K562 (cell line): ENCODE data around the gene GATA5. TPM values are rescaled to one million over a fixed set of nuclear protein-coding genes. Genes with fewer than 3 reads are reported as not detected.

Experiments used
- ATAC-seq: fragments of 200-7000 bp; cut with Tn5 transposase; 3 replicates; pipeline ENCODE4 v1.9.1; 2020; ENCODE audit warnings: moderate library complexity
- BruUV-seq: library from RNA; stranded (reverse); fragments of 400-500 nt; replicated peaks from 2 replicates; lab custom pipeline; 2021; lab: Mats Ljungman, UMichigan
- CTCF ChIA-PET: fragments of 300-600 bp; formaldehyde crosslinking; extraction: SDS; loops from one replicate; lab custom pipeline; 2021; ENCODE audit warnings: low intra/inter-chr PET ratio; lab: Yijun Ruan, JAX
- POLR2A ChIA-PET: fragments of 300-600, 350-650 bp; sonication (Branson Sonifier 250); formaldehyde crosslinking; extraction: SDS; loops from one replicate; lab custom pipeline; 2021; ENCODE audit warnings: antibody characterized with exemption, inconsistent platforms; lab: Yijun Ruan, JAX
- DNase-seq, 4 experiments: peaks; one replicate each; pipeline versions ENCODE4 v3.0.0 to v3.0.0-alpha.2; 2011 to 2018; ENCODE audit warnings: low spot score in 3 of 4, mixed read lengths in 3 of 4; ENCODE audit errors: extremely low read depth in 1 of 4
- FAIRE-seq: peaks from 2 replicates; lab custom pipeline; 2011; peaks lifted over from hg19 to GRCh38; lab: Jason Lieb, UNC
- H2AFZ ChIP-seq: 2 replicates; pipeline ENCODE4 v1.6.0; 2011; ENCODE audit warnings: low read depth, low read length, control low read depth, inconsistent platforms
- H3K27ac ChIP-seq: fragments of 200-600 bp; 3 replicates; pipeline ENCODE4 v1.8.0; 2011; ENCODE audit warnings: low read depth, mild to moderate bottlenecking, control low read depth, inconsistent platforms, low read length, moderate library complexity, mixed read lengths; ENCODE audit errors: extremely low read depth
- H3K27me3 ChIP-seq, 2 experiments: fragments of 300-600 bp in 1 of 2; 2 replicates in 1 of 2; 3 replicates in 1 of 2; pipeline versions ENCODE4 v1.6.0 to v1.8.0; 2011; ENCODE audit warnings: inconsistent platforms in 2 of 2, low read length in 2 of 2, mild to moderate bottlenecking in 1 of 2, mixed read lengths in 1 of 2, moderate library complexity in 1 of 2; ENCODE audit not compliant: control insufficient read depth in 2 of 2, insufficient read depth in 2 of 2
- H3K36me3 ChIP-seq: fragments of 300-600 bp; 3 replicates; pipeline ENCODE4 v1.8.0; 2011; ENCODE audit warnings: mild to moderate bottlenecking, low read length, inconsistent platforms; ENCODE audit not compliant: control insufficient read depth, insufficient read depth
- H3K4me1 ChIP-seq, 2 experiments: fragments of 200-600 bp in 1 of 2; replicated peaks in 1 of 2; 2 replicates in 1 of 2; 3 replicates in 1 of 2; pipeline versions ENCODE4 v1.5.1 to v1.8.0; 2011; ENCODE audit warnings: inconsistent platforms in 2 of 2, low read length in 2 of 2, mild to moderate bottlenecking in 1 of 2, mixed read lengths in 1 of 2, moderate library complexity in 1 of 2; ENCODE audit not compliant: control insufficient read depth in 2 of 2, insufficient read depth in 2 of 2
- H3K4me2 ChIP-seq: 2 replicates; pipeline ENCODE4 v1.6.1; 2011; ENCODE audit warnings: low read length, control low read depth, inconsistent platforms, mixed read lengths; ENCODE audit not compliant: insufficient read depth
- H3K4me3 ChIP-seq: fragments of 200-600 bp; sonication (generic), shearing (Covaris generic); 2 replicates; pipeline ENCODE4 v1.5.1; 2016; ENCODE audit warnings: control low read depth, inconsistent platforms
- H3K79me2 ChIP-seq: fragments of 200-600 bp; 3 replicates; pipeline ENCODE4 v1.8.0; 2011; ENCODE audit warnings: low read length, inconsistent platforms; ENCODE audit not compliant: control insufficient read depth, insufficient read depth
- H3K9ac ChIP-seq, 2 experiments: 2 replicates each; pipeline versions ENCODE4 v1.6.0 to v1.6.1; 2011; ENCODE audit warnings: low read depth in 2 of 2, low read length in 2 of 2, control low read depth in 1 of 2, inconsistent platforms in 1 of 2, mild to moderate bottlenecking in 1 of 2, mixed read lengths in 1 of 2; ENCODE audit not compliant: insufficient read depth in 1 of 2
- H3K9me1 ChIP-seq: one replicate; pipeline ENCODE4 v1.6.0; 2011; ENCODE audit warnings: inconsistent platforms, mild to moderate bottlenecking, low read length, moderate library complexity; ENCODE audit not compliant: control insufficient read depth, insufficient read depth
- H3K9me3 ChIP-seq: replicated peaks from 2 replicates; pipeline ENCODE4 v1.5.1; 2011; ENCODE audit warnings: low read depth, low read length, inconsistent platforms; ENCODE audit not compliant: control insufficient read depth, insufficient read depth
- H4K20me1 ChIP-seq: replicated peaks from 2 replicates; pipeline ENCODE4 v1.6.1; 2011; ENCODE audit warnings: low read length, inconsistent platforms, mixed read lengths; ENCODE audit not compliant: control insufficient read depth, insufficient read depth
- FOXA1 ChIP-seq: fragments of 450-650 bp; IDR thresholded peaks from 2 replicates; pipeline ENCODE4 v1.6.1; 2016; ENCODE audit warnings: mild to moderate bottlenecking, borderline replicate concordance
- HDAC6 ChIP-seq: IDR thresholded peaks from 2 replicates; pipeline ENCODE4 v1.6.1; 2012; ENCODE audit warnings: low read depth, mild to moderate bottlenecking, control low read depth, inconsistent platforms, low read length, moderate library complexity
- HSF4 ChIP-seq: fragments of 250-450 bp; sonication (Bioruptor Pico); IDR thresholded peaks from 2 replicates; pipeline ENCODE4 v2.1.2; 2022; ENCODE audit warnings: mild to moderate bottlenecking, moderate library complexity, borderline replicate concordance
- KDM4B ChIP-seq, 2 experiments: fragments of 450-650 bp in 1 of 2; sonication (generic) in 1 of 2; IDR thresholded peaks; 2 replicates each; pipeline ENCODE4 v1.6.1; 2016 to 2017; ENCODE audit warnings: borderline replicate concordance in 2 of 2, antibody characterized with exemption in 1 of 2, low read depth in 1 of 2, mild to moderate bottlenecking in 1 of 2
- MTF1 ChIP-seq: fragments of 250-450 bp; sonication (Bioruptor Pico); IDR thresholded peaks from 2 replicates; pipeline ENCODE4 v1.9.0; 2021; ENCODE audit warnings: moderate library complexity, mild to moderate bottlenecking, inconsistent platforms, borderline replicate concordance
- NCOA2 ChIP-seq, 2 experiments: fragments of 450-650 bp; IDR thresholded peaks; 2 replicates each; pipeline ENCODE4 v1.6.1; 2018; ENCODE audit warnings: mild to moderate bottlenecking in 2 of 2, moderate library complexity in 1 of 2; ENCODE audit not compliant: partially characterized antibody in 2 of 2
- NRF1 ChIP-seq, 2 experiments: fragments of 450-650 bp; IDR thresholded peaks in 1 of 2; conservative IDR thresholded peaks in 1 of 2; 2 replicates each; pipeline ENCODE4 v1.6.1; 2014; ENCODE audit warnings: mild to moderate bottlenecking in 2 of 2
- RBFOX2 ChIP-seq: fragments of 200-400 bp; formaldehyde crosslinking; IDR thresholded peaks from 2 replicates; pipeline ENCODE4 v1.6.1; 2017; ENCODE audit warnings: low read depth, mild to moderate bottlenecking, low read length, moderate library complexity
- SP2 ChIP-seq: IDR thresholded peaks from 2 replicates; pipeline ENCODE4 v1.6.1; 2011; ENCODE audit warnings: mild to moderate bottlenecking, low read depth, low read length, moderate library complexity; ENCODE audit not compliant: poor library complexity, severe bottlenecking; ENCODE audit errors: extremely low read depth
- ZBTB1 ChIP-seq: sonication (generic); formaldehyde crosslinking; IDR thresholded peaks from 2 replicates; pipeline ENCODE4 v1.8.1; 2023; ENCODE audit warnings: missing genetic modification reagents, low read depth, mild to moderate bottlenecking, borderline replicate concordance
- ZBTB17 ChIP-seq: fragments of 450-650 bp; formaldehyde crosslinking; IDR thresholded peaks from 2 replicates; pipeline ENCODE4 v1.4.0; 2020; ENCODE audit warnings: mild to moderate bottlenecking
- ZNF217 ChIP-seq: sonication (generic); formaldehyde crosslinking; IDR thresholded peaks from 2 replicates; pipeline ENCODE4 v1.8.0; 2022; ENCODE audit warnings: mild to moderate bottlenecking, missing genetic modification reagents
- WGBS: fragments of 100-300 bp; shearing (Covaris generic); methylation state at CpG from one replicate; pipeline ENCODE4 v1.1.6; 2016; ENCODE audit warnings: low coverage, mixed read lengths; ENCODE audit not compliant: insufficient coverage; ENCODE audit errors: missing lambda C conversion rate; 5-methylcytosine and 5-hydroxymethylcytosine counted together
- in situ Hi-C: fragments of 300-500 bp; cut with MboI; formaldehyde crosslinking; loops from 4 replicates; pipeline ENCODE4 v1.15.0; 2018; ENCODE audit warnings: inconsistent platforms, mixed read lengths
- intact Hi-C: fragments of 100-400 bp; cut with micrococcal nuclease; formaldehyde crosslinking; loops from 2 replicates; pipeline ENCODE4 v1.14.2; 2022
- polyA plus RNA-seq, 8 experiments: library from polyadenylated mRNA; depleted of rRNA in 4 of 8; stranded (reverse) in 5 of 8; unstranded in 3 of 8; fragments of >200 nt; fragmentation: Nextera tagmentation in 2 of 8; fragmentation: Illumina TruSeq in 1 of 8; extraction: Ambion mirVana in 2 of 8; extraction: Trizol in 1 of 8; gene quantifications; 2 replicates each; pipeline versions ENCODE4 v1.2.1 to v1.2.3, GENCODE V29; 2011 to 2014; ENCODE audit warnings: inconsistent platforms in 1 of 8, missing spikeins in 1 of 8
- total RNA-seq, 7 experiments: library from RNA; depleted of rRNA in 6 of 7; stranded (reverse); fragments of >200 nt in 6 of 7; fragmentation: Illumina TruSeq in 2 of 7; extraction: Trizol in 2 of 7; gene quantifications; 2 replicates each; pipeline versions ENCODE4 v1.2.1 to v1.2.3, GENCODE V29; 2011 to 2021; ENCODE audit warnings: low replicate concordance in 1 of 7
- TF ChIP-seq, protein P1 (sequence below), 2 experiments: fragments of 250-450 bp in 1 of 2; fragments of 450-650 bp in 1 of 2; sonication (Bioruptor Pico) in 1 of 2; IDR thresholded peaks; 2 replicates each; pipeline versions ENCODE4 v1.6.1 to v1.8.0; 2016 to 2021; ENCODE audit warnings: mild to moderate bottlenecking in 2 of 2, moderate library complexity in 2 of 2, missing compliant biosample characterization in 1 of 2, missing genetic modification characterization in 1 of 2
- TF ChIP-seq, protein P2 (sequence below): fragments of 450-650 bp; formaldehyde crosslinking; IDR thresholded peaks from 2 replicates; pipeline ENCODE4 v1.4.0; 2020; ENCODE audit warnings: mild to moderate bottlenecking, moderate library complexity
- TF ChIP-seq, protein P3 (sequence below), 2 experiments: IDR thresholded peaks; 2 replicates each; pipeline ENCODE4 v1.6.1; 2012; ENCODE audit warnings: improper control_type of control experiment in 2 of 2, low read depth in 2 of 2, low read length in 2 of 2, borderline replicate concordance in 1 of 2
- TF ChIP-seq, protein P4 (sequence below): fragments of 450-650 bp; IDR thresholded peaks from 2 replicates; pipeline ENCODE4 v1.6.1; 2016; ENCODE audit warnings: low read depth, mild to moderate bottlenecking, moderate library complexity

Gene GATA5
- total and polyA plus RNA-seq, 9 of the 15 experiments (the other 6 are each of a cell fraction or from before 2014, with no cell fraction given), result 0.09 to 0.57 (median 0.20) TPM; not detected in 3

DNA sequence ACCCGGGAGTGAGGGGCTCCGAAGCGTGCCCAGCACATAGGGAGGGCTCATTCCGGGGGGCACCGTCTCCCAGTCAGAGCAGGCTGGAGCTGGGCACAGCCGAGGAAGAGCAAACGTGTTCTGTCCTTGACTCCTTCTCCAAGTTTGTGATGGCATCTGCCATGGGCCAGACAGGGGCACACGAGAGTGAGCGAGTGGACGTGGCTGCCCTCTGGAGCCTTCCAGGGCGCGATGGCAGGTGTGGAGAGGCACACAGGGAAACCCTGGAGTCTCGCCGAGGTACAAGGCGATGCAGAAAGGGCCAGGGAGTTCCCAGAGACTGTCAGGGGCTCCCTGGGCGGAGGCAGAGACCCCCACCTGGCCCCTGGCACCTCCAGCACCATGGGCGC is 9.9 kb upstream of the GATA5 start:
- Histone ChIP-seq H2AFZ (peak overlapping the region; percentile 78), H3K9me1 (no peaks in the 10 kb centered on the region), H3K9me3 (no peaks in the 10 kb centered on the region), H3K4me3 (no peak overlapping the region), H3K36me3 (no peaks in the 10 kb centered on the region), H3K4me1 (peaks cover 58 to 95% of the 10 kb centered on the region in 2 experiments), H3K27ac (no peak overlapping the region; the same call in 2 of the 3 replicates), H4K20me1 (no peaks in the 10 kb centered on the region), H3K27me3 (peaks cover 0 to 11% of the 10 kb centered on the region in 2 experiments; a peak in 2 of 5 replicates), H3K9ac (peak overlapping the region; percentile 32 to 89; a peak in 3 of 4 replicates), H3K4me2 (peak overlapping the region; percentile 68), H3K79me2 (no peaks in the 10 kb centered on the region)
- CTCF ChIA-PET, result no interaction called here
- POLR2A ChIA-PET, result no interaction called here
- DNase-seq (no peak), ATAC-seq (no peak), FAIRE-seq (no peak)
- WGBS, result 48% methylated on average over 15 of the region's 17 CpGs
- intact Hi-C loops, result loop anchor here (5.0 kb wide), 1 partner anchor 78 kb away; the partner anchor contains the start of gene CABLES2
- BruUV-seq, result no TSS peak
- in situ Hi-C loops, result no loop called here
- TF ChIP-seq ZBTB1 (CRISPR knock-in tag) (0 out of 2 replicates have a peak, but pooled peaks have one; percentile 56), HSF4 (CRISPR knock-in tag) (no peak), MTF1 (CRISPR knock-in tag) (no peak), SP2 (no peak), KDM4B (IDR thresholded peaks at IDR 0.05; ENCODE audit: borderline replicate concordance in 2 of 2, low read depth in 1 of 2) (no peak), NCOA2 (IDR thresholded peaks at IDR 0.05; ENCODE audit: partially characterized antibody in 2 of 2) (no peak), RBFOX2 (0 out of 2 replicates have a peak, but pooled peaks have one; percentile 16), HDAC6 (no peak), NRF1 (conservative IDR thresholded peaks at IDR 0.05 in 1 of 2, IDR thresholded peaks at IDR 0.05 in 1 of 2) (0 out of 4 replicates have a peak, but pooled peaks of 1 of the 2 experiments have one; percentile 2), ZNF217 (CRISPR knock-in tag) (no peak), ZBTB17 (CRISPR knock-in tag) (0 out of 2 replicates have a peak, but pooled peaks have one; percentile 29), FOXA1 (no peak)
- TF ChIP-seq, protein P1, sequence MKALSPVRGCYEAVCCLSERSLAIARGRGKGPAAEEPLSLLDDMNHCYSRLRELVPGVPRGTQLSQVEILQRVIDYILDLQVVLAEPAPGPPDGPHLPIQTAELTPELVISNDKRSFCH (CRISPR knock-in tag; IDR thresholded peaks at IDR 0.05), result no peak
- TF ChIP-seq, protein P1 (tag; IDR thresholded peaks at IDR 0.05), result 0 out of 2 replicates have a peak, but pooled peaks have one; percentile 32
- TF ChIP-seq, protein P2, sequence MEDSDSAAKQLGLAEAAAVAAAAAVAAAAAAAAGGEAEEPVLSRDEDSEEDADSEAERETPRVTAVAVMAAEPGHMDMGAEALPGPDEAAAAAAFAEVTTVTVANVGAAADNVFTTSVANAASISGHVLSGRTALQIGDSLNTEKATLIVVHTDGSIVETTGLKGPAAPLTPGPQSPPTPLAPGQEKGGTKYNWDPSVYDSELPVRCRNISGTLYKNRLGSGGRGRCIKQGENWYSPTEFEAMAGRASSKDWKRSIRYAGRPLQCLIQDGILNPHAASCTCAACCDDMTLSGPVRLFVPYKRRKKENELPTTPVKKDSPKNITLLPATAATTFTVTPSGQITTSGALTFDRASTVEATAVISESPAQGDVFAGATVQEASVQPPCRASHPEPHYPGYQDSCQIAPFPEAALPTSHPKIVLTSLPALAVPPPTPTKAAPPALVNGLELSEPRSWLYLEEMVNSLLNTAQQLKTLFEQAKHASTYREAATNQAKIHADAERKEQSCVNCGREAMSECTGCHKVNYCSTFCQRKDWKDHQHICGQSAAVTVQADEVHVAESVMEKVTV (CRISPR knock-in tag), result no peak
- TF ChIP-seq, protein P3, sequence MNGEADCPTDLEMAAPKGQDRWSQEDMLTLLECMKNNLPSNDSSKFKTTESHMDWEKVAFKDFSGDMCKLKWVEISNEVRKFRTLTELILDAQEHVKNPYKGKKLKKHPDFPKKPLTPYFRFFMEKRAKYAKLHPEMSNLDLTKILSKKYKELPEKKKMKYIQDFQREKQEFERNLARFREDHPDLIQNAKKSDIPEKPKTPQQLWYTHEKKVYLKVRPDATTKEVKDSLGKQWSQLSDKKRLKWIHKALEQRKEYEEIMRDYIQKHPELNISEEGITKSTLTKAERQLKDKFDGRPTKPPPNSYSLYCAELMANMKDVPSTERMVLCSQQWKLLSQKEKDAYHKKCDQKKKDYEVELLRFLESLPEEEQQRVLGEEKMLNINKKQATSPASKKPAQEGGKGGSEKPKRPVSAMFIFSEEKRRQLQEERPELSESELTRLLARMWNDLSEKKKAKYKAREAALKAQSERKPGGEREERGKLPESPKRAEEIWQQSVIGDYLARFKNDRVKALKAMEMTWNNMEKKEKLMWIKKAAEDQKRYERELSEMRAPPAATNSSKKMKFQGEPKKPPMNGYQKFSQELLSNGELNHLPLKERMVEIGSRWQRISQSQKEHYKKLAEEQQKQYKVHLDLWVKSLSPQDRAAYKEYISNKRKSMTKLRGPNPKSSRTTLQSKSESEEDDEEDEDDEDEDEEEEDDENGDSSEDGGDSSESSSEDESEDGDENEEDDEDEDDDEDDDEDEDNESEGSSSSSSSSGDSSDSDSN (IDR thresholded peaks at IDR 0.05; ENCODE audit: borderline replicate concordance in 1 of 2, low read depth in 2 of 2, low read length in 2 of 2), result 0 out of 4 replicates have a peak, but pooled peaks of 1 of the 2 experiments have one; percentile 4
- TF ChIP-seq, protein P4, sequence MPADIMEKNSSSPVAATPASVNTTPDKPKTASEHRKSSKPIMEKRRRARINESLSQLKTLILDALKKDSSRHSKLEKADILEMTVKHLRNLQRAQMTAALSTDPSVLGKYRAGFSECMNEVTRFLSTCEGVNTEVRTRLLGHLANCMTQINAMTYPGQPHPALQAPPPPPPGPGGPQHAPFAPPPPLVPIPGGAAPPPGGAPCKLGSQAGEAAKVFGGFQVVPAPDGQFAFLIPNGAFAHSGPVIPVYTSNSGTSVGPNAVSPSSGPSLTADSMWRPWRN, result no peak
